ENCODE measurements around the gene NANOS2. TPM values are rescaled to one million over a fixed set of nuclear protein-coding genes. Genes with fewer than 3 reads are reported as not detected.

Gene NANOS2
- total and polyA plus RNA-seq, 2 donors (not counting 1 experiment from before 2014, with no cell fraction given): not detected

GRCh38 chr19:45952686-45953505, 38.3 kb upstream of the NANOS2 start:
- Histone ChIP-seq H3K4me3 (replicated peaks in 1 of 4; ENCODE audit: control extremely low read depth in 1 of 4, insufficient read depth in 1 of 4, low read depth in 3 of 4, low read length in 4 of 4) (peak overlapping the region in 2 of 4 experiments; percentile 8 to 34), H3K4me2 (ENCODE audit: extremely low read depth, insufficient read depth, low read length) (peak overlapping the region; percentile 59), H3K27ac (ENCODE audit: insufficient read depth, low read length) (no peak overlapping the region), H3K79me2 (ENCODE audit: control insufficient read depth, insufficient read depth, low read length) (no peaks in the 10 kb centered on the region), H3K9me3 (ENCODE audit: control insufficient read depth, insufficient read depth, low read depth, low read length) (no peaks in the 10 kb centered on the region), H3K36me3 (ENCODE audit: control insufficient read depth, insufficient read depth, low read length) (no peaks in the 10 kb centered on the region), H2AFZ (ENCODE audit: low read length) (no peak overlapping the region), H4K20me1 (ENCODE audit: control insufficient read depth, extremely low read depth, insufficient read depth, low read length) (no peaks in the 10 kb centered on the region), H3K4me1 (ENCODE audit: control insufficient read depth, extremely low read depth, insufficient read depth, low read length) (no peaks in the 10 kb centered on the region), H3K27me3 (ENCODE audit: control insufficient read depth, insufficient read depth, low read length) (no peaks in the 10 kb centered on the region), H3K9ac (ENCODE audit: insufficient read depth, low read length) (no peak overlapping the region)
- peak; percentile 19 to 51 for DNase-seq (ENCODE audit: low read depth in 2 of 2)
- TF ChIP-seq EZH2 (IDR thresholded peaks at IDR 0.05; ENCODE audit: low read length, missing control alignments) (no peak), CTCF (conservative IDR thresholded peaks at IDR 0.05 in 1 of 2, IDR thresholded peaks at IDR 0.05 in 1 of 2; ENCODE audit: low read depth in 1 of 2, low read length in 2 of 2) (no peak)

- no peak overlapping the region for H2AFZ ChIP-seq (ENCODE audit: low read length)
- H3K27me3 ChIP-seq (ENCODE audit: control insufficient read depth, insufficient read depth, low read length): no peaks in the 10 kb centered on the region
- no peak overlapping the region for H3K9ac ChIP-seq (ENCODE audit: insufficient read depth, low read length)
- no peaks in the 10 kb centered on the region for H3K36me3 ChIP-seq (ENCODE audit: control insufficient read depth, insufficient read depth, low read length)
- H3K79me2 ChIP-seq (ENCODE audit: control insufficient read depth, insufficient read depth, low read length): no peaks in the 10 kb centered on the region
- no peaks in the 10 kb centered on the region for H3K4me1 ChIP-seq (ENCODE audit: control insufficient read depth, extremely low read depth, insufficient read depth, low read length)
- no peak for TF ChIP-seq EZH2 (IDR thresholded peaks at IDR 0.05; ENCODE audit: low read length, missing control alignments)
- TF ChIP-seq CTCF (conservative IDR thresholded peaks at IDR 0.05 in 1 of 2, IDR thresholded peaks at IDR 0.05 in 1 of 2; ENCODE audit: low read depth in 1 of 2, low read length in 2 of 2): no peak
- H3K27ac ChIP-seq (ENCODE audit: insufficient read depth, low read length): no peak overlapping the region
- no peak for DNase-seq (ENCODE audit: low read depth in 2 of 2)
- no peak overlapping the region for H3K4me3 ChIP-seq (replicated peaks in 1 of 4; ENCODE audit: control extremely low read depth in 1 of 4, insufficient read depth in 1 of 4, low read depth in 3 of 4, low read length in 4 of 4)
- H3K9me3 ChIP-seq (ENCODE audit: control insufficient read depth, insufficient read depth, low read depth, low read length): no peaks in the 10 kb centered on the region
- no peak overlapping the region for H3K4me2 ChIP-seq (ENCODE audit: extremely low read depth, insufficient read depth, low read length)
- no peaks in the 10 kb centered on the region for H4K20me1 ChIP-seq (ENCODE audit: control insufficient read depth, extremely low read depth, insufficient read depth, low read length)
Measured at GRCh38 chr19:45952341-45952685, 37.7 kb upstream of the NANOS2 start.

GRCh38 chr19:45947926-45948325, 33.3 kb upstream of the NANOS2 start:
- no peaks in the 10 kb centered on the region for H3K9me3 ChIP-seq (ENCODE audit: control insufficient read depth, insufficient read depth, low read depth, low read length)
- TF ChIP-seq CTCF (conservative IDR thresholded peaks at IDR 0.05 in 1 of 2, IDR thresholded peaks at IDR 0.05 in 1 of 2; ENCODE audit: low read depth in 1 of 2, low read length in 2 of 2): no peak
- no peak for TF ChIP-seq EZH2 (IDR thresholded peaks at IDR 0.05; ENCODE audit: low read length, missing control alignments)
- H3K4me3 ChIP-seq (replicated peaks in 1 of 4; ENCODE audit: control extremely low read depth in 1 of 4, insufficient read depth in 1 of 4, low read depth in 3 of 4, low read length in 4 of 4): no peak overlapping the region

More at GRCh38 chr19:45947926-45948325, 33.3 kb upstream of the NANOS2 start:
- Histone ChIP-seq H2AFZ (ENCODE audit: low read length) (no peak overlapping the region), H3K4me1 (ENCODE audit: control insufficient read depth, extremely low read depth, insufficient read depth, low read length) (no peaks in the 10 kb centered on the region), H3K79me2 (ENCODE audit: control insufficient read depth, insufficient read depth, low read length) (no peaks in the 10 kb centered on the region), H4K20me1 (ENCODE audit: control insufficient read depth, extremely low read depth, insufficient read depth, low read length) (no peaks in the 10 kb centered on the region), H3K4me2 (ENCODE audit: extremely low read depth, insufficient read depth, low read length) (no peak overlapping the region), H3K36me3 (ENCODE audit: control insufficient read depth, insufficient read depth, low read length) (no peaks in the 10 kb centered on the region), H3K9ac (ENCODE audit: insufficient read depth, low read length) (no peak overlapping the region), H3K27me3 (ENCODE audit: control insufficient read depth, insufficient read depth, low read length) (no peaks in the 10 kb centered on the region), H3K27ac (ENCODE audit: insufficient read depth, low read length) (no peak overlapping the region)
- peak in 1 of 2 donors; percentile 93 for DNase-seq (ENCODE audit: low read depth in 2 of 2)

Measured in fibroblast of lung (primary cell).